Left renal cortex interstitium (tissue), 4 donors: ENCODE measurements around the gene ZNF625. TPM values are rescaled to one million over a fixed set of nuclear protein-coding genes. Genes with fewer than 3 reads are reported as not detected.
A peak's percentile ranks its signal among the peaks of the same experiment; 100 is the strongest.

Source experiments
- DNase-seq, 4 donors: peaks; one replicate each; pipeline ENCODE4 v3.0.0-alpha.2; 2013; ENCODE audit warnings: low read depth in 4 of 4, low spot score in 2 of 4, missing footprints in 1 of 4
- polyA plus RNA-seq, 4 donors: library from polyadenylated mRNA; unstranded; fragments of 120-200 nt; gene quantifications; one replicate each; pipeline ENCODE4 v1.2.1, GENCODE V29; 2013; ENCODE audit not compliant: insufficient read length in 4 of 4

ZNF625 gene
- 10 to 100 TPM; 10.4 to 27.3 (median 16.0) TPM for polyA plus RNA-seq

DNA sequence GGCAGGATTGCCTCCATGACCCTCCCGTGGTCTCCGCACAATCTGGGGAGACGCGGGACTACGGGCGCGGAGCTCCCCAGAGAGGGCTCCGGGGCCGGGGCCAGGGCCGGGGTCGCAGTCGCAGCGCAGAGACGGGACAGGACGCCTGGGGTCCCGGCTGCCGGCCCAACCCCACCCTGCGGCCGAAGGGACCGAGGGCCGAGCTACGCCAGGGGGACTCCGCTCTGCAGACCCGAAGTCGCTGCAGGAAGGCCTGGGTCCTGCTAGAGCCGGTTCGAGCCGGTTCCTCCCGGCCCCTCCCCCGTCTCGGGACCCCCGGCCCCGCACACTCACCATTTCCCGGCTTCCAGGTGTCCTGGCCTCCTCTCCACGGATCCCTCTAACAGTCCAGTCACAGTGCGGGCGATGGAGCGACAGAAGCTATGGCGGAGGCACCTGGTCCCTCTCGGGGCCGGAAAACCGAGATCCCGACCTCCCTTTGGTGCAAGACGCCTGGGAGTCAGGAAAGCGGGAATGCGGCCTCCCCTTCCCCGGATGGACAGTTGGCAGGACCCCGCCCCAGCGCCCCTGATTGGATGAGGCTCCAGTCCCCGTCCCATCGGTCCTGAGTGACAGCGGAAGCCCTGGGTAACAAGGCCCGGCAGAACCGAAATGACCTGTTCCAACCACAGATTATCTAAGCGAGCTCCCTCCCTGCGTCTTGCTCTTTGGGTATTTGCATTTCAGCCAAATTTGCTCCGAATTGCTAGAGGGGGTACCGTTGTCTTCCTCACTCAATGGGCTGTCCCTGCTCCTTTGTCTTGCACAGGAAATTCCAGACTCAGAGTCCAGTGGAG lies at the start of gene ZNF625:
Gene ZNF625 (minus strand): TSS at position 512 of the 836 bp plus-strand sequence. CDS start 176 bp downstream, at position 336.
- DNase-seq = peak; percentile 79 to 91 (median 88)

DNA sequence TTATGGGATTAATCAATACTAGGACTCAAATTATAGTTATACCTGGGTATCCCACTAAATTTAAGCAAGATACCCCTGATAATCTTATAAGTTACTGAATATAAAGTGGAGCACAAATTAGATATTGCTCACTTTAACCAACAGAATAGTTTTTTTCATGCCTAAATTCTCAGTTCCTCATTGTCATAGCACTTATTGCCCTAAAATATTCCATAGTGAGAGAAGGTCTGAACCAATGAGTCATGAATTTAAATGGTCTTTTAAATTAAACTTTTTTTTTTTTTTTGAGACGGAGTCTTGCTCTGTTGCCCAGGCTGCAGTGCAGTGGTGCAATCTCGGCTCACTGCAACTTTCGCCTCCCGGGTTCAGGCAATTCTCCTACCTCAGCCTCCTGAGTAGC lies 48.8 kb upstream of the ZNF625 start:
- no peak for DNase-seq

DNA sequence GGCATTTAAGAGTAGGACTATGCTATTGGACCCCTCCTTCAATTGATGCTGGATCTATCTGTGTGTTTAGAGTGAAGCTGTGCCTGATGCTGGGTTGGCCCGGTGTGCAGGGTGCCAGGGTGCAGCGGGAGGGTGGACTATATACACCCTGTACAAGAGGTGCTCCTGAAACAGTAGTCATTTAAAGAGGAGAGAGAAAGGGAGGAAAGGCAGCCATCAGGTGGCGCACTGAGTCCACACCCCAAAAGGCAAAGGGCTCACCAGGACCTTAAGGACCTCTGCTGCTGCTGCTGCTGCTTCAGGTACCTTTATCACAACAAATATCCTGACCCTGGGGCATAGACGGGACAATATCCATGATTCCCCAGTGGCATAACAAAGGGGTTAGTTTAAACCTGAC lies 45.7 kb upstream of the ZNF625 start:
- DNase-seq = no peak

DNA sequence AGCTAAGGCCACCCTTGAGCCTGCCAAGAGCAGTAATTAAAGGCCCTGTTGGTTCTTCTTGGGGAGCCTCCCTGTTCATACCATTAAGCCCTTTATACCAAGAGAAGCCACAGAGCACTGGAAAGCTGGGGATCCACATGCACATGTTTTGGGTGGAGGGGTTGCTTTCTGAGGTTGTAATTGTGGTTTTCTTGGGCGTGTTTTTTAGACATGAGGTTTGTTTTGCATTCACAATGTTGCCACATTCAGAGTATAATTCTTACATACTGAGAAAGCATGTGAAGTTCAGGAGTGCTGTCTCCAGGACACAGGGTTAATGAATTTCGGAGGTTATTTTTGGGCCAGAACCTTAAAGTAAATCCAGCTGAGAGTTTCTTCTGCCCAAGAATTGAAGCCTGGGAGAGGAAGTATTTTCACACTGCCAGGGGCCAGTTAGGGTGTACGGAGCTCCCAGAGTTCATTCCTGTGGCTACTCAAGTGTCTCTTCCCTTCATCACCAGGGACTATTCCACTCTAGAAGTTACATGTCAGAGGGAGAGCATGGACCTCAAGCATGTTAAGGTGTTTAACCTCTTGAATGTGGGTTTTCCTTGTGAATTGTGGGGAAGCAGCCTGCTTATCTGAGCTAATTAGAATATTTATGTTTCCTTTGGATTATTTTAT lies 43.4 kb upstream of the ZNF625 start:
- no peak for DNase-seq

DNA sequence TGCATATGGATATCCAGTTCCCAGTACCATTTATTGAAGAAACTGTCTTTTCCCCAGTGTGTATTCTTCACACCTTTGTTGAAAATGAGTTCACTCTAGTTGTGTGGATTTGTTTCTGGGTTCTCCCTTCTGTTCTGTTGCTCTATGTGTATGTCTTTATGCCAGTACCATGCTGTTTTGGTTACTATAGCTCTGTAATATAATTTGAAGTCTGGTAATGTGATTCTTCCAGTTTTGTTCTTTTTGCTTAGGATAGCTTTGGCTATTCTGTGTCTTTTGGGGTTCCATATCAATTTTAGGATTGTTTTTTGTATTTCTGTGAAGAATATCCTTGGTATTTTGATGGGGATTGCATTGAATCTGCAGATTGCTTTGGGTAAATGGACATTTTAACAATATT lies 41.6 kb upstream of the ZNF625 start:
- no peak for DNase-seq

DNA sequence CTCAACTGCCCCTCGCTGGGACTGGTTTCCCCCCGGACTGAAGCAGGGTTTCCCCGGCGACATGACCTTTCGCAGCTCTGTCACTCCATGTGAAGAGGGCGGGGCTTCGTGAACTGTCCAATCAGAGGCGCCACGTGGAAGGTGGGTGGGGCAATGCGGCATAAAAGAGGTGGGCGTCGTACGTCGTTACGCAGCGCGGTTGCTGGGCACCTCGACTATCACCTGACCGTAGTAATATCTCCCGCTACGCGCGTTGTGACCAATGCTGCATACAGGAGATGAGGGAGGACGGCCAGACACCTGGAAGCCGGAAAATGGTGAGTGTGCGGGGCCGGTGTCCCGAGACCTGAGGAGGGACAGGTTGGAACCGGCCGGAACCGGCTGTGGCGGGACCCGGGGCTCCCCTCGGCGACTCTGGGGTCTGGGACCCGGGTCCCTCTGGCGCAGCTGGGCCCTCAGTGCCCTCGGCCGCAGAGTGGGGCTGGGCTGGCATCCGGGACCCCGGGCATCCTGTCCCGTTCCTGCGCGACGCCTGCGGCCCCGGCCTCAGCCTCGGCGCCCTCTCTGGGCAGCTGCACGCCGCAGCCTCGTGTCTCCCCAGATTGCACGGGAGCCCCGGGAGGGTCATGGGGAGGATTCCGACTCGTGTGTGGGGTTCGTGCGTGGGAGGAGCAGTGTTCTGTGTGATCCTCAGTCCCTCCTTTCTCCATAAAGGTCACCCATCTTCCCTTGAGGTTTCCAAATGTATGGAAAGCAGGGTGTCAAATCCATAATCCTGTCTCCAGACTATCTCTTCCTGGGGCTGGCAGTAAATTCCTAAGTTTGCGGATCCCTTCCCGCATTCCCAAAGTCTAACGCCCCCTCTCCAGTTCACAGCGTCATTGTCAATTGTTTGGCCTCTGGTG lies 38.5 kb upstream of the ZNF625 start:
- peak; percentile 71 to 86 (median 80) for DNase-seq

DNA sequence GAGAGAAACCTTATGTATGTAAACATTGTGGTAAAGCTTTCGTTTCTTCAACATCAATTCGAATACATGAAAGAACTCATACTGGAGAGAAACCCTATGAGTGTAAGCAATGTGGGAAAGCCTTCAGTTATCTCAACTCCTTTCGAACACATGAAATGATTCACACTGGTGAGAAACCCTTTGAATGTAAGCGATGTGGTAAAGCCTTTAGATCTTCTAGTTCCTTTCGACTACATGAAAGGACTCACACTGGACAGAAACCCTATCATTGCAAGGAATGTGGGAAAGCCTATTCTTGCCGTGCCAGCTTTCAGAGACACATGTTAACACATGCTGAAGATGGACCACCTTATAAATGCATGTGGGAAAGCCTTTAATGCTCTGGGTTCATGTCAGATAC lies 31.1 kb upstream of the ZNF625 start:
- DNase-seq = no peak

DNA sequence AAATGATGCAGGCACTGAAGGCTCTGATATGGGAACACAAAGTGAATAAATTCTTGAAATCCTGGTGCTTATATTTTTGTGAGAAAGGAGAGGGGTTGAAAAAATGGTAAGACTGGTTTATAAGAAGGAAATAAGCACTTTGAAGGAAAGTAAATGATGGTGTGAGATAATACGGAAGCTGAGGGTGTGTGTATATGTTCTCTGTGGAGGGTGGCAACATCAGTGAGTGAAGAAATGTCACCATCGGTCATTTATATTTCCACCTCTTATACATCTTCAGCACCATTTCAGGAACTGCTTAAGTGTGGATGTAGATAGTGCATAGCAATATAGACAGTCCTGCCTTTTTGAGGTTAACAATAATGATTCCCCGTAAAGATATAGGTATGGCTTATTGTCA lies 23.8 kb upstream of the ZNF625 start:
- no peak for DNase-seq

DNA sequence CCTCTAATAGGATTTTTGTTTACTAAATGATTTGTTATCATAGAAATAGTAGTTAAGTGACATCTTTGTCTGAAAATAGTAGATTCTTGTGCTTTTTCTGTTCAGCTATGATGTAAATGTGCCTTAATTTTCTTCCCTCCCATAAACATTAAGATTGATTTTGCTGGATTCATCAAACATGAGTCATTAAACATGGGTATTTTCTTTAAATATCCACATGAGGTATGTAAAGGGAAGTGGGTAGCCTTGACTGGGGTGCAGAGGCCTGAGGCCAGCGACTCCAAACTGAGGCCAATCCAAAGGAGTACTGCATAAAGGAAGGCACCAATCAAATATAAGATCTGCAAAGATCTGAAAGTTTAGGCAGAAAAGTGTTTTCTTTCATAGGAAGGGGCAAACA lies 10.1 kb upstream of the ZNF625 start:
- DNase-seq = no peak

DNA sequence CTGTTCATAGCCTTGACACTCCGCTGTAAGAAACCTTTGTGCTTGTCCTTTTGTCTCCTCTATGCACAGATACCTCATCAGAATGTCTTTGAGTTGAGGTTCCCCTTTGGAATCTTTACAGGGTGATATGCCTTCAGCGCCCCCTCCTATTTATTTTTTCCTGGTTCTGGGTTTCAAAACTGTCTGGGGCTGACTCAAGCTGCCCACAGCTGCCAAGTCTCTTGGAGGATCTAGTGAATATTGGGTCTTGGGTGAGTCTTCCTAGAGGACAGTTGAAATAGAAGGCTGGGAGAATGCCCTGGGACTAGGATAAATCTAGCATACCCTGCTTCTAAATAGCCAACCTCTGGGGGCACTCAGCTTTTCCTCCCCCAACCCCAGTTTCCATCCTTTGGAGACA lies 7.3 kb upstream of the ZNF625 start:
- DNase-seq = no peak

DNA sequence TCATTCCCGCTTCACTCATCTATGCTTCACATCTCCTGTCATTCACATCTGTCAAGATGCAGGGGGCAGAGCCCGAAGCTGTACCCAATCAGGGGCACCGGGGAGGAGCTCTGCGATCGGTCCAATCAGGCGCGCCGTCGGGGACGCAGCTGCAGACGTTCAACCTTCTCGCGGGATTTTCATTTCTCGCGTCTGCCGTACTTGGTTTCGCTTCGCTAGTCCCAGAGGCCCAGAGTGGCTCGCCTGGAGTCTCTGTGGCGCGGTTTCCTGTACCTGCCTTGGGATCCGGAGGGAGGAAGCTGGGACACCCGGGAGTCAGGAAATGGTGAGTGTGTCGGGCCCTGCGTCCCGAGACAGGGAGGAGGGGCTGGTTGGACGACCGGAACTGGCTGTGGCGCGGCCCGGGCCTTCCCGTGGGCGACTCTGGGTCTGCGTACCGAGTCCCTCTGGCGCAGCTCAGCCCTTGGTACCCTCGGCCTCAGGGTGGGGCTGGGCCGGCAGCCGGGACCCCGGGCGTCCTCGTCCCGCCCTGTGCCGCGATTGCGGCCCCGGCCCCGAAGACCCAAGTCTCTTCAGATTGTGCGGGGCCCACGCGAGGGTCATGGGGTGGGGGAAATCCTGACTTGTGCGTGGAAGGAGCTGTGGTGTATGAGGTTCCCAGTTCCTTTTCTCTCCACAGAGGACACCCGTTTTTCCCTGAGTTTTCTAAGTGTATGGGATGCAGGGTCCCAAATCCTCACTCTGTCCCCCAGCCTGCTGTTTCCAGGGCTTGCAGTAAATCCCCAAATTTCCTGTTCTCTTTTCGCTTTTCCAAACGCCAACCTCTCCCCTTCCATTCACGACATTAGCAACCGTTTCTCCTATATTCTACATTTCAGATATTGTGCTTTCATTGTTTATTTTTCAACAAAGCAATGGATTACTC lies 6.6 kb upstream of the ZNF625 start, which contains the start of gene ZNF136:
Gene ZNF136 (plus strand): TSS at position 215 of the 925 bp plus-strand sequence. CDS start 108 bp downstream, at position 323.
- peak; percentile 76 to 94 (median 90) for DNase-seq

DNA sequence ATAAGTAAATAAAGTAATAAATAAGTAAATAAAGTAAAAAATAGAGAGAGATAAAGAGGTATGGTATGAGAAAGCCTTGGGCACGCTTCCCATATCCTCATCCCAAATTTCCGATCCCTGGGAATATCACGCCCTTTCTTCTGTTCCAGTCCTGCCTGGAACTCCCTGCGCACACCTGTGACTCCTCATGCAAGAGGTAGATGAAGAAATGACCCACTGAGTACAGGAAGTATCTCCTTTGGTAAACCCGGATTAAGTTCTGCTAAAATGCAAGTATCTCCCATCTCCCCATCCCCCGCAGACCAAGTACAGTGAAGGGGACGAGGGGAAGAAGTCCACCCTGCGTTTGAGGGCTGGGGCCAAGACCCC lies 6.0 kb upstream of the ZNF625 start:
- no peak for DNase-seq

DNA sequence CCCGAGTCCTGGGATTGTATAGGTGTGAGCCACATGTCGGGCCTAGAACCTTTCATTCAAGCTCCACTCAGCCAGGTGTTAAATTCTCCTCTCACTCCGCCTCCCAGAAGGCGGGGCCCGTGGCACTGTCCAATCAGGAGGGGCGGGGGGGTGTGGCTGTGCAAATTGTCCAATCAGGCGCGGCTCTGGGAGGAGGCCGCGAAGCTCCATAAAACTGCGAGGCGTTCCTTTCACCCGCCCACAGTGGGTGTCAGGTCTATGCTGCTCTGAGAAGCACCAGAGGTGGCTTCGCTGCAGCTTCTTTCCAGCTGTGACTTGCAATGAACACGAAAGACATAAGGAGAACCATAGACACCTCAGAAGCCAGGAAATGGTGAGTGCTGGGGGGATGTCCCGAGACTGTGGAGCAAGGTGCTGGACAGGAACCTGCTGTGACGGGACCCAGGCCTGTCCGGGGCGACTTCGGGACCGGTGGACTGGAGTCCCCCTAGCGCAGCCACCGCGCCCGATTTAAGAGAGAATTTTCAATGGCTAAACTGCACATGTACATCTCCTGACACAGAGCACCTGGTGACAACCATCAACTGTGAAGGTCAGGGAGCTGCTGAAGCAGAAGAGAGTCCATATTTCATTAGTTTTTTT lies 3.4 kb upstream of the ZNF625 start:
- no peak for DNase-seq

DNA sequence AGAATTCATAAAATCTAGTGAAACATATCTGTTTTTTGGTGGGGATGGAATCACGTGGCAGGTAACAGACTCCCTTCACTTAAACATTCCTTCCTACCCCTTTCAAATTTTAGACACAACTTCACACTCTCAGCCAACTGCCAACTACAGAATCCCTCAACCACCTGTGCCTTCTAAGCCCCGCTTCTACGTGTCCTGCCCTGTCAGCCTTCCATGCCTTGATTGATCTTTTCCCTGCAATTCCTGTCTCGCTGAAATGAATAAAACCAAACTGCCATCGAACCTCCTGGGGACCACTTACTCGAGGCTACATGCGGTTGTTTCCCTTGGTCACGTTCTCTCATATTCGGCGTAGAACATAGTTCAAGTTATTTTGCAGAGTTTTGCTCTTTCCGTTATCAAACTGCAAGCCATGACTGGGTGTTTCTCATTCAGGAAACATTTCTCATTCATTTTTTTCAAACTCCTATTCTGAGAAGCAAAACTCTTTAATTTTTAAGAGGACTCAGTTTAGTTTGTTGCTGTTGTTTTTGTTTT lies 1.1 kb downstream of the ZNF625 start:
- DNase-seq = no peak

DNA sequence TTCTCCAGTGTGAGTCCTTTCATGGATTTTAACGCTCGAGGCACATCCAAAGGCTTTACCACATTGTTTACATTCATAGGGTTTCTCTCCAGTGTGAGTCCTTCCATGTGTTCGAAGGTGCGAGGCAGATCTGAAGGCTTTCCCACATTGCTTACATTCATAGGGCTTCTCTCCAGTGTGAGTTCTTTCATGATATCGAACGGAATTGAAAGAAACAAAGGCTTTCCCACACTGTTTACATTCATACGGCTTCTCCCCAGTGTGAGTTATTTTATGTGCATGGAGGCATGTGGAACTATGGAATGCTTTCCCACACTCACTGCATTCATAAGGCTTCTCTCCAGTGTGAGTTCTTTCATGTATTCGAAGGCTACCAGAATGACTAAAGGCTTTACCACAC lies 11.2 kb downstream of the ZNF625 start:
- no peak for DNase-seq

DNA sequence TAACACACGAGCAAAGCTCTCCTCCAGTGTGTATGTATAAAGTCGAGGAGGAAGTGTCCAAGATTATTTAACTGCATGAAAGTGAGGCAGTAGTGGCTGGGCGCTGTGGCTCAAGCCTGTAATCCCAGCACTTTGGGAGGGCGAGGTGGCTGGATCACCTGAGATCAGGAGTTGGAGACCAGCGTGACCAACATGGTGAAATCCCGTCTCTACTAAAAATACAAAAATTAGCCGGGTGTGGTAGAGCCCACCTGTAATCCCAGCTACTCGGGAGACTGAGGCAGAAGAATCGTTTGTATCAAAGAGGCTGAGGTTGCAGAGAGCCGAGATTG lies 15.2 kb downstream of the ZNF625 start:
- DNase-seq = no peak

DNA sequence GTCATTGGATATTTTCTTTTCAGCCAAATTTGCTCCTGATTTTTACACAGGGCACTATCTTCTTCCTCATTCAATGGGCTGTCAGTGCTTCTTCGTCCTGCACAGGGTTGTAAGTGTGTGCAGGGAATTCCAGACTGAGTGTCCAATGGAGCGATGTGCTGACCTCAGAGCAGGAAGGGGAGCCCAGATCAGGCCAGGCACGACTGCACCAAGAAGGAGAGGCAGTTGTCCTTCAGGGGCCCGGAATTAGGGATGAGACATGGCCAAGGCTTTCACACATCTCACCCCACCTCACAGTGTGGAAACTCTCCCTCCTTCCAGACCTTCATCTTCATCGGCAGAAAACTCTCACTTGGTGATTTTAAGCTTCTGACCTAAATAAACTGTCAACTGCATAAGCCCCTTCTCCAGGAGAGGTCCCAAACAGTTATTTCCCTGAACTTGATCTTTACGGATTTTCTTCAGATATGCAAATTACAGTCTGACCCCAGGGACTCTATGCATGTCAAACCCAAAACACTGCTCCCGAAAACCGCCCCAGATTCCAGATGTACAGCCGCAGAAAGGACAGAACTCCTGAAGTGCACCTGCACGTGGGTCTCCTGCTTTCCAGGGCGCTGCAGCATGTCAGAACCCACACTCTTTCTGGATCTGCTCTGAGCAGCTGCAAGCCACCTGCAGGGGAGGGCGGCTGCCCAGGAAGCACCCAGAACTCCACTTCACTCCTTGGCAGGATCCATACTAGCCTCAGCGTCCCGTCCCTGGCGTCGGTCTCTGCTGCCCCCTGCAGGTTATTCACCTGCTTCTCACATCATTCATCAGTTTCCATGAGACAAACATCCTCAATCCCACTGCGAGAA lies 15.8 kb downstream of the ZNF625 start:
- DNase-seq = peak in 2 of 4 donors; percentile 57 to 77

DNA sequence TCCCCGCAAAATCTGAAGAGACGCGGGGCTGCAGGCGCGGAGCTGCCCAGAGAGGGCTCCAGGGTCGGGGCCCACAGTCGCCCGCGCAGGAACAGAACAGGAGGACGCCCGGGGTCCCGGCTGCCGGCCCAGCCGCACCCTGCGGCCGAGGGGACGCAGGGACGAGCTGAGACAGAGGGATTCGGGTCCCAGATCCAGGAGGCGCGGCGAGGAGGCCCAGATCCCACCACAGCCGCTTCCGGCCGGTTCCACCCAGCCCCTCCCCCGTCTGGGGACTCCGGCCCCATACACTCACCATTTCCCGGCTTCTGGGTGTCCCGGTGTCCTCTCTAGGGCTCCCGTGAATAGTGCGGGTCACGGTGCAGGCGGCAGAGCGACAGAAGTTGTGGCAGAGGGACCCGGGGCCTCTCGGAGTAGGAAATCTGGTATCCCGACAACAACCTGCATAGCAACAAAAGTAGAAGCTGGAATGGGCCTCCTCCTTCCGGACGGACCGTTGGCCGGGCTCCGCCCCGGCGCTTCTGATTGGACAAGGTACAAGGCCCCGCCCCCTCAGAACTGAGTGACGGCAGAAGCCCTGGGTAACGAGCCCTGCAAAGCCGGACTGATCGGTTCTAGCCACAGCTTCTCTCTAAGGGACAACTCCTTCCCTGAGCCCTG lies 16.5 kb downstream of the ZNF625 start, which contains the start of gene ZNF20:
Gene ZNF20 (minus strand): TSS at position 466 of the 660 bp plus-strand sequence. CDS start 168 bp downstream, at position 298.
- DNase-seq = peak; percentile 90 to 95 (median 93)
